Endothelial cell (in vitro differentiated cells): Measurements from ENCODE around the gene RBBP6. TPM values are rescaled to one million over a fixed set of nuclear protein-coding genes. Genes with fewer than 3 reads are reported as not detected.
A peak's percentile ranks its signal among the peaks of the same experiment; 100 is the strongest.
"Not testable (repeated sequence)": the region's sequence is repeated elsewhere in the genome, so short reads cannot be mapped to it uniquely, and the experiment has no call there.

Experiments used
- DNase-seq: peaks from one replicate; pipeline ENCODE4 v3.0.0; 2021; ENCODE audit warnings: low spot score
- H3K27ac Mint-ChIP-seq: one replicate; pipeline ENCODE4 v1.8.0; 2021; ENCODE audit warnings: mixed read lengths, inconsistent platforms; ENCODE audit not compliant: unreplicated experiment
- H3K27me3 Mint-ChIP-seq: one replicate; pipeline ENCODE4 v1.8.0; 2021; ENCODE audit warnings: mild to moderate bottlenecking, moderate library complexity, mixed read lengths, inconsistent platforms; ENCODE audit not compliant: unreplicated experiment
- H3K36me3 Mint-ChIP-seq: one replicate; pipeline ENCODE4 v1.8.0; 2021; ENCODE audit warnings: mild to moderate bottlenecking, low read depth, mixed read lengths, inconsistent platforms; ENCODE audit not compliant: unreplicated experiment
- H3K4me1 Mint-ChIP-seq: one replicate; pipeline ENCODE4 v1.8.0; 2021; ENCODE audit warnings: mild to moderate bottlenecking, mixed read lengths, inconsistent platforms; ENCODE audit not compliant: unreplicated experiment
- H3K4me3 Mint-ChIP-seq: one replicate; pipeline ENCODE4 v1.8.0; 2021; ENCODE audit warnings: mild to moderate bottlenecking, mixed read lengths, inconsistent platforms; ENCODE audit not compliant: unreplicated experiment
- H3K9me3 Mint-ChIP-seq: one replicate; pipeline ENCODE4 v1.8.0; 2021; ENCODE audit warnings: mixed read lengths, inconsistent platforms; ENCODE audit not compliant: unreplicated experiment
- CTCF ChIP-seq: fragments of 200-600 bp; sonication (generic); IDR thresholded peaks from one replicate; pipeline ENCODE4 v1.5.0; 2021; ENCODE audit warnings: antibody characterized with exemption; ENCODE audit not compliant: unreplicated experiment
- long read RNA-seq: library from polyadenylated mRNA; unstranded; transcript quantifications from one replicate; pipeline ENCODE4 v2.0.0, GENCODE V29; 2020; ENCODE audit not compliant: unreplicated experiment
- total RNA-seq: library from RNA; stranded (reverse); fragmentation: NEBNext Ultra II Directional; extraction: Animal tissue kit (Norgen Biotek cat#: 25700); gene quantifications from one replicate; pipeline ENCODE4 v1.2.1, GENCODE V29; 2021; ENCODE audit not compliant: unreplicated experiment

RBBP6 gene
- 67.9 TPM for total RNA-seq
- long read RNA-seq: 0 reads

- Mint-ChIP-seq H3K27ac (peak within 1 kb of the TSS; percentile 99), H3K36me3 (peaks cover 12% of the 10 kb centered on the region), H3K4me3 (peak within 1 kb of the TSS; percentile 99), H3K27me3 (peaks cover 5% of the 10 kb centered on the region), H3K9me3 (no peaks in the 10 kb centered on the region), H3K4me1 (peaks cover 24% of the 10 kb centered on the region)
- peak; percentile 96 for DNase-seq
- TF ChIP-seq CTCF: no peak
Observed at GRCh38 chr16:24539295-24539849, at the start of gene RBBP6. Gene RBBP6 (plus strand): TSS chr16:24539566. CDS start chr16:24540627, 1,061 bp downstream.

- Mint-ChIP-seq H3K9me3 (no peaks in the 10 kb centered on the region), H3K27me3 (no peaks in the 10 kb centered on the region), H3K27ac (no peak overlapping the region), H3K36me3 (peaks cover 6% of the 10 kb centered on the region), H3K4me1 (peaks cover 5% of the 10 kb centered on the region), H3K4me3 (no peak overlapping the region)
- TF ChIP-seq CTCF: no peak
- DNase-seq: no peak
Observed at GRCh38 chr16:24490866-24491265, 48.5 kb upstream of the RBBP6 start.

- Mint-ChIP-seq H3K9me3 (no peaks in the 10 kb centered on the region), H3K27ac (no peak overlapping the region), H3K4me1 (peaks cover 5% of the 10 kb centered on the region), H3K27me3 (no peaks in the 10 kb centered on the region), H3K36me3 (peaks cover 6% of the 10 kb centered on the region), H3K4me3 (no peak overlapping the region)
- TF ChIP-seq CTCF: no peak
- no peak for DNase-seq
Observed at GRCh38 chr16:24491731-24492130, 47.6 kb upstream of the RBBP6 start.

GRCh38 chr16:24493821-24494220 is 45.5 kb upstream of the RBBP6 start:
- Mint-ChIP-seq H3K4me3 (no peak overlapping the region), H3K9me3 (no peaks in the 10 kb centered on the region), H3K27me3 (no peaks in the 10 kb centered on the region), H3K27ac (no peak overlapping the region), H3K4me1 (peaks cover 8% of the 10 kb centered on the region), H3K36me3 (peaks cover 3% of the 10 kb centered on the region)
- no peak for TF ChIP-seq CTCF
- no peak for DNase-seq

- H3K27ac Mint-ChIP-seq, H3K9me3 Mint-ChIP-seq, H3K27me3 Mint-ChIP-seq, H3K4me3 Mint-ChIP-seq, H3K36me3 Mint-ChIP-seq, DNase-seq: not testable (repeated sequence)
- peaks cover 11% of the 10 kb centered on the region for H3K4me1 Mint-ChIP-seq
Observed at GRCh38 chr16:24495207-24495606, 44.2 kb upstream of the RBBP6 start.
